Measurements from ENCODE around the gene CPNE5.

Gene CPNE5

GRCh38 chr6:36856277-36856676, 17.0 kb upstream of the CPNE5 start:
- no peak for DNase-seq

GRCh38 chr6:36855750-36856149, 16.5 kb upstream of the CPNE5 start:
- DNase-seq = peak; percentile 73

GRCh38 chr6:36853325-36853724, 14.1 kb upstream of the CPNE5 start:
- DNase-seq = no peak

GRCh38 chr6:36852481-36853147, 13.4 kb upstream of the CPNE5 start:
- DNase-seq = peak; percentile 84

- no peak for DNase-seq
Measured at GRCh38 chr6:36851626-36852025, 12.4 kb upstream of the CPNE5 start.

GRCh38 chr6:36851149-36851614, 11.9 kb upstream of the CPNE5 start:
- DNase-seq = peak; percentile 74

- DNase-seq = no peak
Measured at GRCh38 chr6:36850021-36850420, 10.8 kb upstream of the CPNE5 start.

- DNase-seq = peak; percentile 92
Measured at GRCh38 chr6:36848658-36849441, 9.6 kb upstream of the CPNE5 start.

- DNase-seq = no peak
Measured at GRCh38 chr6:36847991-36848390, 8.7 kb upstream of the CPNE5 start.

- DNase-seq = no peak
Measured at GRCh38 chr6:36847152-36847551, 7.9 kb upstream of the CPNE5 start.

GRCh38 chr6:36845233-36845632, 6.0 kb upstream of the CPNE5 start:
- DNase-seq = no peak

- no peak for DNase-seq
Measured at GRCh38 chr6:36844232-36845170, 5.3 kb upstream of the CPNE5 start.

- no peak for DNase-seq
Measured at GRCh38 chr6:36843170-36843569, 3.9 kb upstream of the CPNE5 start.

- DNase-seq = no peak
Measured at GRCh38 chr6:36841756-36842155, 2.5 kb upstream of the CPNE5 start.

GRCh38 chr6:36840432-36841403, 1.5 kb upstream of the CPNE5 start:
- peak; percentile 70 for DNase-seq

GRCh38 chr6:36839749-36840431, 646 bp upstream of the CPNE5 start:
- DNase-seq = no peak

- DNase-seq = no peak
Measured at GRCh38 chr6:36837686-36838085, 1.6 kb downstream of the CPNE5 start.

GRCh38 chr6:36837022-36837339, 2.3 kb downstream of the CPNE5 start:
- no peak for DNase-seq

GRCh38 chr6:36836111-36837021, 2.9 kb downstream of the CPNE5 start:
- no peak for DNase-seq

- peak; percentile 67 for DNase-seq
Measured at GRCh38 chr6:36834576-36835341, 4.5 kb downstream of the CPNE5 start.
